HG02840 (cell line): ENCODE results near the gene UBE2R2.
"Not testable (repeated sequence)": the region's sequence is repeated elsewhere in the genome, so short reads cannot be mapped to it uniquely, and the experiment has no call there.

ENCODE experiments used
- ATAC-seq: cut with Tn5 transposase; IDR thresholded peaks from one replicate; pipeline ENCODE4 v1.9.1; 2021; ENCODE audit warnings: mild to moderate bottlenecking, moderate library complexity, moderate number of reproducible peaks; ENCODE audit not compliant: unreplicated experiment, low FRiP score

UBE2R2 gene

GRCh38 chr9:33923079-33923478, 106.1 kb downstream of the UBE2R2 start:
- ATAC-seq, result no peak

- ATAC-seq, result no peak
Observed at GRCh38 chr9:33923998-33924701, 107.2 kb downstream of the UBE2R2 start.

- no peak for ATAC-seq
Observed at GRCh38 chr9:33924978-33925797, 108.2 kb downstream of the UBE2R2 start.

GRCh38 chr9:33926746-33927485, 110.0 kb downstream of the UBE2R2 start:
- no peak for ATAC-seq

GRCh38 chr9:33927694-33928093, 110.7 kb downstream of the UBE2R2 start:
- ATAC-seq, result no peak

- ATAC-seq, result no peak
Observed at GRCh38 chr9:33931326-33931725, 114.4 kb downstream of the UBE2R2 start.

GRCh38 chr9:33932078-33932807, 115.3 kb downstream of the UBE2R2 start:
- ATAC-seq, result no peak

- ATAC-seq, result no peak
Observed at GRCh38 chr9:33934188-33934878, 117.4 kb downstream of the UBE2R2 start.

GRCh38 chr9:33939924-33940874, 123.2 kb downstream of the UBE2R2 start:
- no peak for ATAC-seq

- no peak for ATAC-seq
Observed at GRCh38 chr9:33942471-33943083, 125.6 kb downstream of the UBE2R2 start.

GRCh38 chr9:33943389-33943788, 126.4 kb downstream of the UBE2R2 start:
- ATAC-seq, result no peak

GRCh38 chr9:33946779-33947535, 130.0 kb downstream of the UBE2R2 start:
- no peak for ATAC-seq

- no peak for ATAC-seq
Observed at GRCh38 chr9:33950371-33950770, 133.4 kb downstream of the UBE2R2 start.

GRCh38 chr9:33952066-33952465, 135.1 kb downstream of the UBE2R2 start:
- ATAC-seq, result no peak

GRCh38 chr9:33956544-33956943, 139.6 kb downstream of the UBE2R2 start:
- no peak for ATAC-seq

- no peak for ATAC-seq
Observed at GRCh38 chr9:33959725-33960124, 142.8 kb downstream of the UBE2R2 start.

- not testable (repeated sequence) for ATAC-seq
Observed at GRCh38 chr9:33962468-33962867, 145.5 kb downstream of the UBE2R2 start.
